Measurements from ENCODE around the gene OCA2. TPM values are rescaled to one million over a fixed set of nuclear protein-coding genes. Genes with fewer than 3 reads are reported as not detected.

OCA2 gene
- total RNA-seq, 2 experiments from 2014 or later: not detected

- Mint-ChIP-seq H3K9me3 (peaks cover 10% of the 10 kb centered on the region), H3K27me3 (ENCODE audit: low read depth) (no peaks in the 10 kb centered on the region), H3K4me3 (no peak overlapping the region), H3K4me1 (ENCODE audit: low read depth) (no peaks in the 10 kb centered on the region), H3K27ac (no peak overlapping the region), H3K36me3 (ENCODE audit: low read depth) (peaks cover 2% of the 10 kb centered on the region)
- CTCF ChIA-PET: no interaction called here
- no peak for DNase-seq
- intact Hi-C loops (cut with micrococcal nuclease): no loop called here
These were observed 394.1 kb downstream of the OCA2 start for GRCh38 chr15:27705056-27705455.

Other genes starting within 250 kb of the OCA2 start
- gene HERC2, start 222.9 kb upstream of the OCA2 start, total RNA-seq: 10 to 100 TPM; 26.6 to 31.6 TPM

Data from activated naive CD4-positive, alpha-beta T cell treated with anti-CD3 and anti-CD28 coated beads for 36 hours (primary cell).